Stimulated activated CD8-positive, alpha-beta memory T cell treated with anti-CD3 and anti-CD28 coated beads, Interleukin-4, amount 100 ng/mL, for 48 hours (primary cell): ENCODE results near the gene DPP7.
A peak's percentile ranks its signal among the peaks of the same experiment; 100 is the strongest.
"Not testable (repeated sequence)": the region's sequence is repeated elsewhere in the genome, so short reads cannot be mapped to it uniquely, and the experiment has no call there.

ENCODE experiments used
- DNase-seq: peaks from one replicate; pipeline ENCODE4 v3.0.0-alpha.2; 2020

DPP7 gene

DNA sequence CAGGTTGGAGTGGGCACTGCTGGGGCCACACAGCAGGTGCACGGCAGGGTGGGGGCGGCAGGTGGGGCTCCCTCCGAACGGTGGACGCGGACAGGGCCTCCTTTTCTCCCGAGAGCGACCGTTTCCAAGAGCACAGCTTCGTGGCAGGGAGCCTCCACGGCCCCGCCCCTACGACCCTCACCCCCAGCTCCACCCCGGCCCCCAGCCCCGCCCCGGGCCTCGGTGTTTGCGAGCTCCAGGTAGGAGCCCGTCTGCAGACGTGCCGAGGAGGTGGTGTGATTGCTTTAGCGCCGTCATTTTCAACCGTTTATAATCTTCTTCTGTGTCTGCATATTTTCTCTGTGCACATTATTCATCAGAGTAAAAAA is 33.2 kb upstream of the DPP7 start:
- DNase-seq: no peak

- no peak for DNase-seq
These were observed 32.7 kb upstream of the DPP7 start for GRCh38 chr9:137147091-137147792.

DNA sequence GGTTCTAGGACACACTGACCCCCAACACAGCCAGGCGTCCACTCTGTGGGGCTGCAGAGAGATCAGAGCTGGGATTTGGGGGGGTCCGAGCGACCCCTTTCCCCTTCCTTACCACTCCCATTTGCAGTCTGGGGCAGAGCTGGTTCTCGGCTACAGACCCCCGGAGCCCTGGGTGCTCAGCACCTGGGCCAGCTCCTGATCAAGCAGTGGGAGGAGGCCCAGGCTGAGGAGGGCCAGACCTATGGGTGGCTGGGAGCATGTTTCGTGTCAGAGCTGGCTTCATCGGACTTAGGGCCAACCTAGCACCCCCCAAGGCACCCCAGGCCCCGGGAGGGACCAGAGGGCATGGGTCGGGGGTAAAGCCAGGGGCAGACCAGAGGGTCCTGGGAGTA is 32.0 kb upstream of the DPP7 start:
- DNase-seq: no peak

GRCh38 chr9:137145731-137146526 is 31.4 kb upstream of the DPP7 start:
- no peak for DNase-seq

DNA sequence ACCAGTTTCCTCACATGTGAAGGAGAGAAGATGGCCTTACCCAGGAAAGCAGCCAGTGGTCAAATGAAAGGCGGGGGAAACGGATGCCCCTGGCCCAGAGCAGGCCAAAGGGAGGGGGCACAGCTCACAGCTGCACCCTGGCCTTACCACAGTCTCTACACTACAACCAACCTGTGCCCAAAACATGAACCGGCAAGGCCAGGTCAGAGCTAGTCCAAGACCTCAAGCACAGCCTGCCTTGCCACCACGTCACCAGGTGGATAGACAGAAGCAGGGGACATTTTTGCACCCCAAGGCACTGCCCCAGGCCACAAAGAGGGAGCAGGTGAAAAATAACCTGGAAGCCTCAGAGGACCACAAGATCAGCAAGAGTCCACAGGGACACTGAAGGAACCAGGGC is 28.9 kb upstream of the DPP7 start:
- DNase-seq: no peak

GRCh38 chr9:137141976-137142936 is 27.7 kb upstream of the DPP7 start:
- DNase-seq: no peak

DNA sequence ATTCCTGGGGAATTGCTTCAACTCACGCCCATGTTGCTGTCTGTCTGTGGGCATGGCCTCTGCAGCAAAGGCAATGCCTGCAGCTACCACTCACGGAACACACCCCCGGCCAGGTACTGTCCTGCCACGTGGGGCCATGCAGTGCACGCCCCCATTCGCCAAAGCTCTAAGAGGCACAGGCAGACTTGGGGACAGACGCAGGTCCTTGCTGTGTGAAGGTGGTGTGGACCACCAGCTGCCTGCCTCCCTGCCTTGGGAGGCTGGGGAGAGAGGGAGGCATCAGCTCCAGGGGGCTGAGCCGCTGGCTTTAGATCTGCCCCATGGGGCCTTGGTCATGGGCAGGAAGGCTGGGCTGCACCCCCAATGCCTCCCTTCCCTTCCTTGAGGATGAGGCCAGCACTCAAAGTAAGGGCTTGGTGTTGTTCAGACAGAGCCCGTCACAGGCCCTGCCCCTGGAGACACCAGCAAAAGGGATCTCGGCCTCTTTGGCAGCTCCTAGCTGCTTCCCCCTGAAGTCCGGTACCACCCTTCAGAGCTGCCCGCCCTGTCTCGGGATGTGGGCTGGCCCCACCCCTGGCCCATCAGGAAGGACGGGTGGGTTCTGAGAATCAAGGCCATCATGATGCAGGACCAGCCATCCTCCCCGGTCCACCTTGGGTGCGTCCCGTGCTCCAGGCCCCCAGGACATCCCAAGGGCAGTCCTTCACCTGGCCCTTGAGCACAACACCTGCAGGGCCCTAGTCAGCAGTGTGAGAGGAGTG is 26.7 kb upstream of the DPP7 start:
- DNase-seq: no peak

GRCh38 chr9:137140151-137141012 is 25.8 kb upstream of the DPP7 start:
- DNase-seq: no peak

DNA sequence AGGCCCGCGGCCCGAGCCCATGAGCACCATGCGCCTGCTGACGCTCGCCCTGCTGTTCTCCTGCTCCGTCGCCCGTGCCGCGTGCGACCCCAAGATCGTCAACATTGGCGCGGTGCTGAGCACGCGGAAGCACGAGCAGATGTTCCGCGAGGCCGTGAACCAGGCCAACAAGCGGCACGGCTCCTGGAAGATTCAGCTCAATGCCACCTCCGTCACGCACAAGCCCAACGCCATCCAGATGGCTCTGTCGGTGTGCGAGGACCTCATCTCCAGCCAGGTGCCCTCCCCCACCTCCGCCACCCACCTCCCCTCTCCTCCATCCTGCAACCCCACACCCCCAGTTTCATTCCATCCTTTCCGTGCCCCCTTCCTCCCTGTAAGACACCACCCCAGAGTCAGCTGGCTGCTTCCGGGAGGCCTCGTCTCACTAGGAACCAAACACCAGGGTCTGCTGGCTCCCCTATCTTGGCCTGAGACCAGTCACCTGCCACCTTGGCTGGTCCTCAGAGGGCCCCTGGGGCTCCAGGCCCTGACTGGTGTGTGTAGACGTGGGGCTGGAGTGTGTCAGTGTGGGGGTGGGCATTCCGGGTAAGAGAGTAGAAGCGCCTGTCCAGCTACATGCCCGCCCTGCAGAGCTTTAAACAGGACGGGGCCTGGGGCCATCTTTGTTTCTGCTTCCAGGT is 25.1 kb upstream of the DPP7 start:
- no peak for DNase-seq

DNA sequence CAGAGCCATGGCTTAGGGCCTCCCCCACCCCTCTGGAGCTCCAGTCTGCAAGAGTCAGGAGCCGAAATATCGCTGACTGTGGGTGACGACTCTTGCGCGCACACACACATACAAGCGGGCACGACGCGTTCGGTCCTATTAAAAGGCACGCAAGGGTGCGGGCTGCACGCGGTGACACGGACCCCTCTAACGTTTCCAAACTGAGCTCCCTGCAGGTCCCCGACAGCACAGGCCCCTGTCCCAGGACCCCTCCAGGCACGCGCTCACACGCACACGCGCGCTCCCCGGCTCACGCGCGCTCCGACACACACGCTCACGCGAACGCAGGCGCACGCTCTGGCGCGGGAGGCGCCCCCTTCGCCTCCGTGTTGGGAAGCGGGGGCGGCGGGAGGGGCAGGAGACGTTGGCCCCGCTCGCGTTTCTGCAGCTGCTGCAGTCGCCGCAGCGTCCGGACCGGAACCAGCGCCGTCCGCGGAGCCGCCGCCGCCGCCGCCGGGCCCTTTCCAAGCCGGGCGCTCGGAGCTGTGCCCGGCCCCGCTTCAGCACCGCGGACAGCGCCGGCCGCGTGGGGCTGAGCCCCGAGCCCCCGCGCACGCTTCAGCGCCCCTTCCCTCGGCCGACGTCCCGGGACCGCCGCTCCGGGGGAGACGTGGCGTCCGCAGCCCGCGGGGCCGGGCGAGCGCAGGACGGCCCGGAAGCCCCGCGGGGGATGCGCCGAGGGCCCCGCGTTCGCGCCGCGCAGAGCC is 24.4 kb upstream of the DPP7 start, which contains the start of gene GRIN1:
Gene GRIN1, plus strand, starts transcription at position 433 of the 746 bp plus-strand sequence. CDS start 333 bp downstream, outside the sequence.
- DNase-seq: no peak

DNA sequence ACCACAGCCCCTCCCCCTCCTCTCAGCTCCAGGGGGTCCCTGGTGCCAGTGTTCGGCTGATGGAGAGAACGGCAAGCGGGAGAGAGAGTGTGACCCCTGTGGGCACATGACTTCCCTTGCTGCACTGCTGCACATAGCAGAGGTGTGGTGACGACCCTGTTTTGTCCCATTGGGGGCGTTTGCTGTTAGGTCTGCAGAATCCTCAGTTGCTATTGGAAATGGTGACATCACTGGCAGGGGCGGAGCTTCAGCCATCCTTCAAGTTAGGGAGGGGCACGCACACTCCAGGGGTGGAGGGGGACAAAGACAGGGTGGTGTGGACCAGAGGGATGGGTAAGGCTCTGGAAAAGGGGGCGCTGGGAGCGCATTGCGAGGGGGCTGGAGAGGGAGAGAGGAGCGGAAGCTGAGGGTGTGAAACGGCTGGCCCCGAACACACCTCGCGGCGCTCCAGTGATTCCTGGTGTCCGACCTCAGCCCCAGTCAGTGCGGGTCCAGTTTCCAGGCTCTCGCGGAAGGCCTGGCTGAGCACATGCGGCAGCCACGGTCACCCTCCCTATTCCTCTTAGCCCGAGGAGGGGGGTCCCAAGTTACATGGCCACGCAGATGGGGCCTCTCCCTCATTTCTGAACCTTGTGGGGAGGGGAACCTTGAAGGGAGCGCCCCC is 23.7 kb upstream of the DPP7 start:
- DNase-seq: peak; percentile 54

DNA sequence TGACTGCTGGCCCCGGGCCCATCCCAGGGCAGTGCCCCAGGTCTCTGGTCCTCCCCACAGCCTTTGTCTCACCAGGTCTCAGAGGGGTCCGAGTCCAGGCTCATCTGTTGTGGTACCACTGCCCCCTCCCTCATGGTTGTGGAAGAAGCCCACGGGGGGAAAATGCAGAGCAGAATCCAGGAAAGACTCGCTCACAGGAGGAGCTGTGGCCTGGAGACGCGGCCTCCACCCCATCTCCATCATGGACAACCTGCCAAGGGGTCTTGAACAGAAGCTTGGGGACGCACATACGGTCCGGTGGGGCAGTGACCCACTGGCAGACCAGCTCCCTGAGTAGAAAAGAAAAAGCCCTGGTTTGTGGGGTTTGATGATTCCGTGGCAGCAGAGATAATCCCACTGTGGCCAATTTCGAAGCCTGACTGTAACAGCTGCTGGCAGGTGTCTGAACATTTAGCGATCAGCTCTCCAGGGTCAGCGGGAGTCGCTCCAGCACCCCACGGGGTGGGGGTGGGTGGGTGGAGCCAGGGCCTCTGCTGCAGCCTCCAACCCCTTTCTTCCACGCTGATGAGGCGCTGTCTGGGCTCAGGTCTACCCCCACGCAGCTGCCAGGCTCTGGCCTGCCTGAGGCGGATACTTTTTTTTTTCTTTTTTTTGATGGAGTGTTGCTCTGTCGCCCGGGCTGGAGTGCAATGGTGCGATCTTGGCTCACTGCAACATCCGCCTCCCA is 22.5 kb upstream of the DPP7 start:
- no peak for DNase-seq

GRCh38 chr9:137136261-137136880 is 21.8 kb upstream of the DPP7 start:
- DNase-seq: no peak

DNA sequence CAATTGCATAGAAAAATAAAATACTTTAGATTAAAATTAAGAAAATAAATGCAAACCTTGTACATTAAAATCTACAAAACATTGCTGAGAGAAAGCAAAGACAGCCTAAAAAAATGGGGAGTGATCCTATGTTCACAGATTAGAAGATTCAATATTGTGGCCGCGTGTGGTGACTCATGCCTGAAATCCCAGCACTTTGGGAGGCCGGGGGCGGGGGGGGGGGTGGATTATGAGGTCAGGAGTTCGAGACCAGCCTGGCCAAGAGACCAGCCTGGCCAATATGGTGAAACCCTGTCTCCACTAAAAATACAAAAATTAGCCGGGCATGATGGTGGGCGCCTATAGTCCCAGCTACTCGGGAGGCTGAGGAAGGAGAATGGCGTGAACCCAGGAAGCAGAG is 20.6 kb upstream of the DPP7 start:
- DNase-seq: not testable (repeated sequence)

DNA sequence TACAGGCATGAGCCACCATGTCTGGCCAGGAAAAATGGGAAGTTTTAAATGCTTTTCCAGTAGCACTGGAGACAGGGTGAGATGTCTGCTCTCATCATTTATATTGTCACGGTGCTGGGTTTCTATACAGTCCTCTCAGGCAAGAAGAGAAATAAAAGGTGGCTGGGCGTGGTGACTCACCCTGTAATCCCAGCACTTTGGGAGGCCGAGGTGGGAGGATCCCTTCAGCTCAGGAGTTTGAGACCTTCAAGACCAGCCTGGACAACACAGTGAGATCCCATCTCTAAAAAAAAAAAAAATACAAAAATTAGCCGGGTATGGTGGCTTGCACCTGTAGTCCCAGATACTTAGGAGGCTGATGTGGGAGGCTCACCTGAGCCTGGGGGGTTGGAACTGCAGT is 19.7 kb upstream of the DPP7 start:
- no peak for DNase-seq

DNA sequence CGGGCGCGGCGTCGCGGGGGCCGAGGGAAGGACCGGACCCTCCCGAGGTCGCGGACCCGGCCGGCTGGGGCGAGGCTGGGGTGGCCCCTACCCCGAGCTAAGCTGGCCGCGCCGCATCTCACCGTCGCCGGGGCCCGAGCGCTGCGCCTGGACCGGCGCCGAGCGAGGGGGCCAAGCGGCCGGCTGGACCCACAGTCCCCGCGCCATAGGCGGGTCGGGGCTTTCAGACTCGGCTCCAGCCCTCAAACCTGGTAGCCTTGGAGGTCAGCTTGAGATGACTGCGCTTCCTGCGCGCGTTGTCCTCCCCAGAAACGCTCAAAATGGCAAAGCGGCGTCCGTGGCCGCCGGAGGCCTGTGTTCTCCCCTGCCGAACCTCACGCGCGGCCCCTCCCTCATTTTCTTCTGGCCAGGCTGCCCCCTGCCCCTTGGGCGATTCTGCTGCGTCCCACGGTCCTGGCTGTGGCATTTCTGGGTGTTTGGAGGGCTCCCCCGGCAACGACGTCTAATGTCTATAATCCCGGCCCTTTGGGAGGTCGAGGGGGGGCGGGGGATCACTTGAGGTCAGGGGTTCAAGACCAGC is 15.7 kb upstream of the DPP7 start:
- no peak for DNase-seq

DNA sequence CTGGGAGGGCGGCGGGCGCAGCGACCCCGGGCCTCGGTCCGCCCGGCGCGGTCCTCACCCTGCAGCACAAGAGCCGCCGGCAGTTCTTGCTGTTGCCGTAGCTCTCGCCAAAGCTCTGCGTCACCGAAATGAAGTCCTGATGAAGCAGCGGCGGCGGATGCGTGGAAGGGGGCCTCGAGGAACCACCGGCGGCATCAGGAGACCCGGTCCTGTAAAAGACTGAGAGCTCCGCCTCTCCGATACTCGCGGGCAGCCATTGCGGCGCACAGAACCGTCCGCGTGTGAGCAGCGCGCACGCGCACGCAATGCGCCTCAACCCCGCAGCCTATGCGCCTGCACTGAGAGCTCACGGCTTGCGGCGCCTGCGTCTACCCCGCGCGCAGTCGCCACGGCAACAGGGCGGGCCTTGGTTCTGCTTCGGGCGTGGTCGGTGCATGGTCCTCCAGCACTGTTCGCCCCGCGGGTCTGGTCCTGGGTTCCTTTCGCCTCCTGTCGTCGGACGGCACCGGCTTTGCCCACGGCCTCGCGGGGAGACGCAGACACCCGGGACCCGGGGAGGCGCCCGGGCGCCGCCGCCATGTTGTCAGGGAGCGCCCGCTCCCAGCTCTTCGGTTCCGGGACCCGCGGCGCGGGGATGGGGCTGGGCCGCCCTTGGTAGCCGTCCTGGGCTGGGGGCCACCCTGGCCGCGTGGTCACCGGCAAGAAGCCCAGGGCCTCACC is 15.1 kb upstream of the DPP7 start:
- peak; percentile 91 for DNase-seq
